Breast epithelium (tissue), 4 donors: ENCODE measurements around the gene S100P. TPM values are rescaled to one million over a fixed set of nuclear protein-coding genes. Genes with fewer than 3 reads are reported as not detected.

Source experiments
- DNase-seq, 2 donors: peaks; one replicate each; pipeline ENCODE4 v3.0.0-alpha.2; 2019; ENCODE audit warnings: low spot score in 2 of 2
- H3K27ac ChIP-seq, 2 donors: fragments of 200-600 bp; sonication (generic) in 1 of 2; one replicate each; pipeline ENCODE4 v1.5.1; 2016 to 2019; ENCODE audit warnings: mild to moderate bottlenecking in 1 of 2
- H3K27me3 ChIP-seq, 2 donors: fragments of 200-600 bp; sonication (generic) in 1 of 2; one replicate each; pipeline versions ENCODE4 v1.5.1 to v1.6.0; 2017 to 2019; ENCODE audit warnings: control low read depth in 1 of 2, mild to moderate bottlenecking in 1 of 2
- H3K36me3 ChIP-seq: fragments of 200-600 bp; one replicate; pipeline ENCODE4 v1.5.1; 2019
- H3K4me1 ChIP-seq, 2 donors: fragments of 200-600 bp; sonication (generic); one replicate each; pipeline ENCODE4 v1.5.1; 2016 to 2019; ENCODE audit warnings: control low read depth in 1 of 2
- H3K4me3 ChIP-seq, 3 donors: fragments of 200-600 bp; sonication (generic); 1 replicate in 2 of 3; 2 replicates in 1 of 3; pipeline ENCODE4 v1.5.1; 2016 to 2019; ENCODE audit warnings: mild to moderate bottlenecking in 3 of 3, moderate library complexity in 2 of 3
- H3K9me3 ChIP-seq, 2 donors: fragments of 200-600 bp; sonication (generic) in 1 of 2; one replicate each; pipeline ENCODE4 v1.5.1; 2016 to 2019; ENCODE audit warnings: control low read depth in 1 of 2
- CTCF ChIP-seq, 3 donors: fragments of 450-650 bp; IDR thresholded peaks; one replicate each; pipeline ENCODE4 v1.5.1; 2016 to 2017; ENCODE audit warnings: antibody characterized with exemption in 3 of 3, mild to moderate bottlenecking in 3 of 3, moderate library complexity in 3 of 3
- POLR2A ChIP-seq: fragments of 450-650 bp; IDR thresholded peaks from one replicate; pipeline ENCODE4 v1.6.1; 2016; ENCODE audit warnings: antibody characterized with exemption, mild to moderate bottlenecking, moderate library complexity
- POLR2AphosphoS5 ChIP-seq, 3 donors: sonication (generic); formaldehyde crosslinking; IDR thresholded peaks; one replicate each; pipeline ENCODE4 v1.6.1; 2017; ENCODE audit warnings: antibody characterized with exemption in 3 of 3
- intact Hi-C: fragments of 100-400 bp; cut with DNase I; formaldehyde crosslinking; loops from one replicate; pipeline ENCODE4 v1.15.1; 2023; ENCODE audit warnings: low total_unique reads
- total RNA-seq, 3 donors: library from RNA; depleted of rRNA; stranded (reverse); fragments of >200 nt; gene quantifications; one replicate each; pipeline ENCODE4 v1.1.0, GENCODE V29; 2016

S100P gene
- total RNA-seq, 3 donors from 2014 or later, result 0.29 to 0.98 TPM; not detected in 1

DNA sequence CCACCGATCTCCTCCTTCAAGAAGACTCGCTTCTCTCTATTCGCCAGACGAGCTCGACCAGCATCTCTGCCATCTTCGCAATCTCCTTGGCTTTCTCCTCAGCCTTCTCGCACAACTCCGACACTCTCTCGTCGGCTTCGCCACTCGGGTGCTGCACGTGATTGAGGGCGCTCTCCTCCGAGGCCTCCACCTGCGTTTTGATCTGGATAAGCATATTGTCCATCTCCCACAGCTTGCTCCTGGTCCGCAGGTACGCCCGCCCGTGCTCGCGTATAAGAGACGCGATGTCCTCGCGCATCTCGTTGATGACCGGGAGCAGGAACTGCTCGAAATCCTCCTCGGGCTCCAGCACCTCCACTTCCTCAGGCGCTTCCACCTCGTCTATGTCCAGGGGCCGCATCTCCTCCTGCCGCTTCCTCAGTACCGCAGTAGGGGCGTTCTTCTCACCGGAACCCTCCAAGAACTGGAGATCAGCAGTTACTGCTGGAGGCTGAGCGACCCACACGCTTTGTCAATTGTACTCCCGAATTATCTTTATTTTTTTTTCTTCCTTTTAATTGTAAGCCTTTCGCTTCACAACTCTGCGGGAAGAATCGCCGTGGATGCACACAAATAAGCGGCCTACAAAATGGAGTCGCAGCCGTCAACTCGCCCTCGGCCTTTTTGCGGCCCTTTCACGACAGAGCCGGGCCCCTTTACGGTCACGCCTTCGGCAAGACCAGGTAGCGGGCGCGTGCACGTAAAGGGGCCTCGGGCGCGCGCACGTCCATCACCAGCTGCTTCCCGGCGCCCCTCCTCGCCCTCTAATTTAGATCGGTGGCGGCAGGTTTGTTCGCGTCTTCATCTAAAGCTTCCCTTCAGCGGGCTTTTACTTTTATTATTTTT lies 15.8 kb downstream of the S100P start, which contains the start of gene MRFAP1L1:
Gene MRFAP1L1 (minus strand): TSS at position 636 of the 885 bp plus-strand sequence. CDS start 236 bp downstream, at position 400.
- H3K4me3 ChIP-seq, result peak within 1 kb of the TSS; percentile 61 to 93 (median 90)
- no peaks in the 10 kb centered on the region for H3K27me3 ChIP-seq
- peak; percentile 94 to 95 for DNase-seq
- no peak for TF ChIP-seq CTCF (IDR thresholded peaks at IDR 0.05)
- peak; percentile 61 to 90 (median 69) for TF ChIP-seq POLR2AphosphoS5 (IDR thresholded peaks at IDR 0.05)
- TF ChIP-seq POLR2A, result peak; percentile 64
- no peaks in the 10 kb centered on the region for H3K36me3 ChIP-seq
- H3K9me3 ChIP-seq, result no peaks in the 10 kb centered on the region
- intact Hi-C loops, result no loop called here
- peak within 1 kb of the TSS; percentile 88 to 92 for H3K27ac ChIP-seq
- H3K4me1 ChIP-seq, result peaks cover 0 to 19% of the 10 kb centered on the region in 2 donors

- Histone ChIP-seq H3K27me3 (no peaks in the 10 kb centered on the region), H3K36me3 (no peaks in the 10 kb centered on the region), H3K4me1 (peaks cover 0 to 19% of the 10 kb centered on the region in 2 donors), H3K27ac (peak overlapping the region; percentile 53 to 88), H3K9me3 (no peaks in the 10 kb centered on the region), H3K4me3 (peak overlapping the region; percentile 61 to 93 (median 90))
- TF ChIP-seq POLR2A (no peak), POLR2AphosphoS5 (IDR thresholded peaks at IDR 0.05) (no peak), CTCF (IDR thresholded peaks at IDR 0.05) (no peak)
- no peak for DNase-seq
- intact Hi-C loops, result no loop called here
Observed at GRCh38 chr4:6710282-6710681, 16.6 kb downstream of the S100P start.

DNA sequence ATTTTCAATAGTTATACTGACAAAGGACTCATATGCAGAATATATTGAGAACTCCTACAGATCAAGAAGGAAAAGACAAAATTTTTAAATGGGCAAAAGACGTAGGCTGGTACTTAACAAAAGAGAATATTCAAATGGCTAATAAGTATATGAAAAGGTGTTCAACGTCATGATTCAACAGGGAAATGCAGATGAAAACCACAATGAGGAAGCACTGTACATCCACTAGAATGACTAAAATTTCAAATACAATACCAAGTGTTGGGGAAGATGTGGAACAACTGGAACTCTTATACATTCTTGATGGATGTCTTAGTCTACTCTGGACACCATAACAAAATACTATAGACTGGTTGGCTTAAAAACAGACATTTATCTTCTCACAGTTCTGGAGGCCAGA lies 17.3 kb downstream of the S100P start:
- Histone ChIP-seq H3K4me1 (peaks cover 0 to 19% of the 10 kb centered on the region in 2 donors), H3K36me3 (no peaks in the 10 kb centered on the region), H3K4me3 (no peak overlapping the region), H3K27ac (no peak overlapping the region), H3K9me3 (no peaks in the 10 kb centered on the region), H3K27me3 (no peaks in the 10 kb centered on the region)
- DNase-seq, result no peak
- intact Hi-C loops, result no loop called here
- TF ChIP-seq CTCF (IDR thresholded peaks at IDR 0.05), result no peak
- TF ChIP-seq POLR2AphosphoS5 (IDR thresholded peaks at IDR 0.05), result no peak
- no peak for TF ChIP-seq POLR2A

- DNase-seq, result no peak
- no peaks in the 10 kb centered on the region for H3K27me3 ChIP-seq
- TF ChIP-seq CTCF (IDR thresholded peaks at IDR 0.05) (no peak), POLR2AphosphoS5 (IDR thresholded peaks at IDR 0.05) (no peak), POLR2A (no peak)
- intact Hi-C loops, result no loop called here
- no peaks in the 10 kb centered on the region for H3K9me3 ChIP-seq
- peaks cover 0 to 4% of the 10 kb centered on the region in 2 donors for H3K4me1 ChIP-seq
- H3K36me3 ChIP-seq, result no peaks in the 10 kb centered on the region
- H3K4me3 ChIP-seq, result no peak overlapping the region
- no peak overlapping the region for H3K27ac ChIP-seq
Observed at GRCh38 chr4:6714954-6715353, 21.3 kb downstream of the S100P start.

DNA sequence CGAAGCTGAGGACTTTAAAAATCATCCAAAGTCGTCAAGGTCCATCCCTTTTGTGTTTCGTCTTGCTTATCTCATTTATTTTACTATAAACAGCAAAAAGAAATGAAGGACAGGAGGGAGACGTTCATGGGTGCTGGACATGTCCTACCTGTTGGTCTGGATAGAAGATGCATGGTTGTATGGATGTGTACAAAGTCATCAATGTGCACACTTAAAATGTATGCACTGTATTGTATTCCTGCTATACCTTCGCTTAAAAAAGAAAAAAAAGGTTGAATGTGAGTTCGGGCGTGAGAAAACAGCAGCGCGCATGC lies 22.0 kb downstream of the S100P start:
- peak overlapping the region; percentile 75 to 84 (median 83) for H3K4me3 ChIP-seq
- no peaks in the 10 kb centered on the region for H3K36me3 ChIP-seq
- no peak for TF ChIP-seq POLR2AphosphoS5 (IDR thresholded peaks at IDR 0.05)
- no peak for TF ChIP-seq POLR2A
- TF ChIP-seq CTCF (IDR thresholded peaks at IDR 0.05), result no peak
- peak overlapping the region; percentile 93 to 95 for H3K27ac ChIP-seq
- H3K9me3 ChIP-seq, result no peaks in the 10 kb centered on the region
- peaks cover 0 to 4% of the 10 kb centered on the region in 2 donors for H3K4me1 ChIP-seq
- DNase-seq, result no peak
- intact Hi-C loops, result no loop called here
- no peaks in the 10 kb centered on the region for H3K27me3 ChIP-seq
